ENCODE results near the gene GLP1R.
"Not testable (repeated sequence)": the region's sequence is repeated elsewhere in the genome, so short reads cannot be mapped to it uniquely, and the experiment has no call there.

Gene GLP1R

DNA sequence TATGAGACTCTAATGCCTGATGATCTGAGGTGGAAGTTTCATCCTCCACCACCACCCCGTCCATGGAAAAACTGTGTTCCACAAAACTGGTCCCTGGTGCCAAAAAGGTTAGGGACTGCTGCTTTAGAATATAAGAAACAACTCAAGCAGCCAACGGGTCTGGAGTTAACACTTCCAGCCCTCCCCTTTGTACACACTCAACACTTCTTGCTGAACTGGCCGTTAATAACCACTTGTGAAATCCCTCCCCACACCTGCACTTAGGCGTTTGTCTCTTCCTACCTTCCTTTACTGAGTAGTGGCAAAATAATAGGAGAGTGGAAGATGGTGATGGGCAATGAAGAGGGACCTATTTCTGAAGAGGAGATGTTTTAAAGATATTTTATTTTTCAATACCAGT lies 55.9 kb downstream of the GLP1R start:
- Mint-ChIP-seq H3K4me1 (ENCODE audit: low read depth) (peaks cover 62% of the 10 kb centered on the region), H3K4me3 (no peak overlapping the region), H3K27me3 (no peaks in the 10 kb centered on the region), H3K36me3 (ENCODE audit: low read depth) (peaks cover 60% of the 10 kb centered on the region), H3K9me3 (peaks cover 3% of the 10 kb centered on the region), H3K27ac (peak overlapping the region; percentile 18)

- Mint-ChIP-seq H3K4me3 (no peak overlapping the region), H3K27me3 (no peaks in the 10 kb centered on the region), H3K4me1 (ENCODE audit: low read depth) (peaks cover 67% of the 10 kb centered on the region), H3K36me3 (ENCODE audit: low read depth) (peaks cover 71% of the 10 kb centered on the region), H3K27ac (peak overlapping the region; percentile 32), H3K9me3 (peaks cover 3% of the 10 kb centered on the region)
Observed at GRCh38 chr6:39107034-39107433, 58.5 kb downstream of the GLP1R start.

DNA sequence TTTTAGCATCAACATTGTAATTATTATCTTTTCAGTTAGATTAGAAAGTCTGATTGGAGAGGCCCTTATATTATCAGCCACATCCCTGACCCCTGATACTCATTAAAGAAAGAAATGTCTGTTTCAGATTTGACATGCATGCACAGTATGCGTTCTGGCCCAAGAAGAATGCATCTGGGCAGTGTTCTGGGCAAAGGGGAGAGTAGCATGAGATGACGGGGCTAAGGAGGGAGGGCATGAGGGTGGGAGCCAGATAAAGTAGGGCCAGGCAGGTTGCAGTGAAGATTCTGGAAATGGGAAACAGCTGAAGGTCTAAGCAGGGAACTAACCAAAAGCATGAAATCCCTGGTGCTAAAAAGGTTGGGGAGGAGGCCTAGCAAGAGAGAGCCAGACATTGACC lies 59.1 kb downstream of the GLP1R start:
- peaks cover 67% of the 10 kb centered on the region for H3K36me3 Mint-ChIP-seq (ENCODE audit: low read depth)
- no peak overlapping the region for H3K4me3 Mint-ChIP-seq
- H3K27me3 Mint-ChIP-seq, result no peaks in the 10 kb centered on the region
- H3K9me3 Mint-ChIP-seq, result peaks cover 3% of the 10 kb centered on the region
- peaks cover 68% of the 10 kb centered on the region for H3K4me1 Mint-ChIP-seq (ENCODE audit: low read depth)
- H3K27ac Mint-ChIP-seq, result peak overlapping the region; percentile 6

- H3K36me3 Mint-ChIP-seq (ENCODE audit: low read depth), result peaks cover 61% of the 10 kb centered on the region
- no peaks in the 10 kb centered on the region for H3K27me3 Mint-ChIP-seq
- H3K4me1 Mint-ChIP-seq (ENCODE audit: low read depth), result peaks cover 68% of the 10 kb centered on the region
- H3K9me3 Mint-ChIP-seq, result peaks cover 3% of the 10 kb centered on the region
- H3K4me3 Mint-ChIP-seq, result no peak overlapping the region
- H3K27ac Mint-ChIP-seq, result peak overlapping the region; percentile 61
Observed at GRCh38 chr6:39108041-39108839, 59.7 kb downstream of the GLP1R start.

DNA sequence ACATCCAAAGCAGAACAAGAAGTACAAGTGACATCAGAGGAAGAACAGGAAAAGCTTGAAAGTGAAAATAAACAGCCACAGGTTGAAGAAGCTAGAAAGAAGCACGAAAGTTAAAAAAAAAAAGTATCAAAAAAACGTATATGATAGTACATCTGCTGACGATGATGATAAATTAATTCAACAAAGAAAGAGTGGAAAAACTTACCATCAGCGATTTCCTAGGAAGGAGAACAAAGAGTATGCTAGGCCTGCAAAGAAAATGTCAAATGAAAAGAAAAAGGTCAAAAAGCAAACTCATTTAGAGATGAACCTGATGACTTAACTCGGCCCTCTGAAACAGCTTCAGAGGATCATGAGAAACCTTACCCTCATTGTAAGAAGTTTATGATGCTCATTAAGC lies 62.7 kb downstream of the GLP1R start:
- peaks cover 39% of the 10 kb centered on the region for H3K36me3 Mint-ChIP-seq (ENCODE audit: low read depth)
- peak overlapping the region; percentile 99 for H3K27ac Mint-ChIP-seq
- peaks cover 3% of the 10 kb centered on the region for H3K9me3 Mint-ChIP-seq
- no peaks in the 10 kb centered on the region for H3K27me3 Mint-ChIP-seq
- peaks cover 90% of the 10 kb centered on the region for H3K4me1 Mint-ChIP-seq (ENCODE audit: low read depth)
- H3K4me3 Mint-ChIP-seq, result peak overlapping the region; percentile 94

DNA sequence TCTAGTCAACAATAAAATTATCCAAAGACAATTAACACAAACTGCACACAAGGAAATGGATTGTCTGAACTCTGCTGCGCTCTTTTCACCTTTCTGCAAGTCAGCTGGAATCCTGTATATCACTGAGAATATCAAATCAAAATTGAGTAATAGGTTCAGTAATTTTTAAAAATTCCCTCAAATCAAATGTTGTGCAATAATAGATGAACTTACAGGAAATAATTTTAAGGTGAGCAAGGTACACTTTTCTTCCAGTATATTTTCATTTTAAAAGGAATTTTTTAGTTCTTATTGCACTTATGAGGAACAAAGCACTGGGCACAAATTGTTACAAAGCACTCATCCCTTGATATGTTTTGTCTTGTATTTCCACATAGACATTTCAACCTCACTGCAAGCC lies 65.2 kb downstream of the GLP1R start:
- H3K27me3 Mint-ChIP-seq, result no peaks in the 10 kb centered on the region
- peaks cover 19% of the 10 kb centered on the region for H3K36me3 Mint-ChIP-seq (ENCODE audit: low read depth)
- H3K9me3 Mint-ChIP-seq, result no peaks in the 10 kb centered on the region
- H3K4me3 Mint-ChIP-seq, result peak overlapping the region; percentile 94
- H3K4me1 Mint-ChIP-seq (ENCODE audit: low read depth), result peaks cover 72% of the 10 kb centered on the region
- H3K27ac Mint-ChIP-seq, result peak overlapping the region; percentile 98

GRCh38 chr6:39114388-39114703 lies 65.8 kb downstream of the GLP1R start:
- Mint-ChIP-seq H3K4me3 (peak overlapping the region; percentile 94), H3K36me3 (ENCODE audit: low read depth) (peaks cover 13% of the 10 kb centered on the region), H3K27me3 (no peaks in the 10 kb centered on the region), H3K4me1 (ENCODE audit: low read depth) (peaks cover 67% of the 10 kb centered on the region), H3K27ac (peak overlapping the region; percentile 98), H3K9me3 (no peaks in the 10 kb centered on the region)

- no peaks in the 10 kb centered on the region for H3K27me3 Mint-ChIP-seq
- no peaks in the 10 kb centered on the region for H3K9me3 Mint-ChIP-seq
- H3K4me3 Mint-ChIP-seq, result peak within 1 kb of the TSS; percentile 94
- H3K4me1 Mint-ChIP-seq (ENCODE audit: low read depth), result peaks cover 61% of the 10 kb centered on the region
- peaks cover 7% of the 10 kb centered on the region for H3K36me3 Mint-ChIP-seq (ENCODE audit: low read depth)
- H3K27ac Mint-ChIP-seq, result peak within 1 kb of the TSS; percentile 98
Observed at GRCh38 chr6:39114704-39115599, 66.4 kb downstream of the GLP1R start, which contains the start of gene SAYSD1. SAYSD1 (minus strand) TSS chr6:39115186; CDS start chr6:39115089, 97 bp downstream.

DNA sequence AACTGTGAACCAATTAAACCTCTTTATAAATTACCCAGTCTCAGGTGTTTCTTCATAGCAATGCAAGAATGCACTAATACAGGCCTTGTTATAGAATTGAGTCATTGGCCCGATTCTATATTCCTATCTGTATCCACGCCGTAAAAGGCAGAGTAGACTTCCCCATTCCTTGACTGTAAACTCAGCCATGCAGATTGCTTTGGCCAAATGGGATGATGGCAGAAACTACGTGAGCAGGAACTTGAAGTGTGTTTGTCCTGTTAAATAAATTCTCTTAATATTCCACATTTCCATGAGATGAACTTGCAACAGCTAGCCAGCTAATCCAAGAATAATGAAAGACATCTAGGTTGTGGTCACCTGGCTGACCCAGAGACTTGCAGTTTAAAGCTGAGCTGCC lies 70.3 kb downstream of the GLP1R start:
- H3K27me3 Mint-ChIP-seq, result no peaks in the 10 kb centered on the region

DNA sequence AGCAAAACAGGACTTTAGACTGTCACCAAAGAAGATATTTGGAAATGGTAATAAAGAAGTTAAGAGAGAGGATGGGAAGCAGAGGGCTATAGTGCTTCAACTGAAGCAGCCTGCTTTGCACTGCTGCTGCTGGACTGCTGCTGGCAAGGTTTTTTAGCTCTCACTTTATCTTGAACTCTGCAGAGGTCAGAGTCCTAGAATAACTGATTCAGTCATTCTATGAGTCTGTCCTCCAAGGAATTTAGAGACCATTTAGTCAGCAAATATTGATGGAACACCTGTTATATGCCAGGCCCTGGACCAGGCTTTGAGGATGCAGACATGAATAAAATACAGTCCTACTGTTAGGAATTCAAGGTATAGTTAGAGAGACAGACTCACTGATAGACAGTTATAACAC lies 75.5 kb downstream of the GLP1R start:
- H3K36me3 Mint-ChIP-seq (ENCODE audit: low read depth), result no peaks in the 10 kb centered on the region
- H3K27ac Mint-ChIP-seq, result no peak overlapping the region
- H3K4me1 Mint-ChIP-seq (ENCODE audit: low read depth), result no peaks in the 10 kb centered on the region
- no peak overlapping the region for H3K4me3 Mint-ChIP-seq
- H3K27me3 Mint-ChIP-seq, result peaks cover 6% of the 10 kb centered on the region
- H3K9me3 Mint-ChIP-seq, result no peaks in the 10 kb centered on the region

More for the DNA sequence above, 70.3 kb downstream of the GLP1R start:
- H3K36me3 Mint-ChIP-seq (ENCODE audit: low read depth), result no peaks in the 10 kb centered on the region
- H3K4me3 Mint-ChIP-seq, result no peak overlapping the region
- no peaks in the 10 kb centered on the region for H3K9me3 Mint-ChIP-seq
- peaks cover 21% of the 10 kb centered on the region for H3K4me1 Mint-ChIP-seq (ENCODE audit: low read depth)
- H3K27ac Mint-ChIP-seq, result no peak overlapping the region

GRCh38 chr6:39128106-39128505 lies 79.5 kb downstream of the GLP1R start:
- Mint-ChIP-seq H3K27ac (no peak overlapping the region), H3K9me3 (no peaks in the 10 kb centered on the region), H3K4me3 (no peak overlapping the region), H3K27me3 (peaks cover 14% of the 10 kb centered on the region), H3K4me1 (ENCODE audit: low read depth) (no peaks in the 10 kb centered on the region), H3K36me3 (ENCODE audit: low read depth) (no peaks in the 10 kb centered on the region)

- peaks cover 14% of the 10 kb centered on the region for H3K27me3 Mint-ChIP-seq
- no peak overlapping the region for H3K27ac Mint-ChIP-seq
- no peaks in the 10 kb centered on the region for H3K36me3 Mint-ChIP-seq (ENCODE audit: low read depth)
- no peaks in the 10 kb centered on the region for H3K4me1 Mint-ChIP-seq (ENCODE audit: low read depth)
- H3K9me3 Mint-ChIP-seq, result no peaks in the 10 kb centered on the region
- no peak overlapping the region for H3K4me3 Mint-ChIP-seq
Observed at GRCh38 chr6:39128832-39129231, 80.3 kb downstream of the GLP1R start.

- no peaks in the 10 kb centered on the region for H3K4me1 Mint-ChIP-seq (ENCODE audit: low read depth)
- no peak overlapping the region for H3K27ac Mint-ChIP-seq
- H3K27me3 Mint-ChIP-seq, result peaks cover 12% of the 10 kb centered on the region
- no peaks in the 10 kb centered on the region for H3K36me3 Mint-ChIP-seq (ENCODE audit: low read depth)
- no peaks in the 10 kb centered on the region for H3K9me3 Mint-ChIP-seq
- no peak overlapping the region for H3K4me3 Mint-ChIP-seq
Observed at GRCh38 chr6:39130691-39131090, 82.1 kb downstream of the GLP1R start.

DNA sequence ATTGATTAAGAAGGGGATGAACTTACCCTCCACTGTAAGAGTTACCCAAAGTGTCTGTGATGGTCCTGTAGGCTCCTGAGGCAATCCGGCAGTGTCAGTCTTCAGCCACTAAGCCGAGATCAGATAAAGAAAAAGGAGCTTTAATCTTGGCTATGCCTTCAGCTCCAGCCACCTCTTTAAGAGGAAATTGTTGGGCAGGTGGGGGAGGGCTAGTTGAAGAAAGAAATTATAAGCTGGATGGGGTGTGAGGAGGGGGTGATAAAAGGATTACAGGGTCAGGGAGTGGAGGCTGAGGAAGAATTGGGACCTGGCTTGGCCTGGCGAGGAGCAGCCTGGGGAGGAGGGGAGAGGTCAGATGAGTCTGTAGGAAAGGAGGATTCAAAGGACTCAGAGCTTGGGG lies 86.2 kb downstream of the GLP1R start:
- not testable (repeated sequence) for H3K27me3 Mint-ChIP-seq; H3K4me1 Mint-ChIP-seq (ENCODE audit: low read depth); H3K27ac Mint-ChIP-seq; H3K4me3 Mint-ChIP-seq; H3K36me3 Mint-ChIP-seq (ENCODE audit: low read depth)
- H3K9me3 Mint-ChIP-seq, result peaks cover 12% of the 10 kb centered on the region

DNA sequence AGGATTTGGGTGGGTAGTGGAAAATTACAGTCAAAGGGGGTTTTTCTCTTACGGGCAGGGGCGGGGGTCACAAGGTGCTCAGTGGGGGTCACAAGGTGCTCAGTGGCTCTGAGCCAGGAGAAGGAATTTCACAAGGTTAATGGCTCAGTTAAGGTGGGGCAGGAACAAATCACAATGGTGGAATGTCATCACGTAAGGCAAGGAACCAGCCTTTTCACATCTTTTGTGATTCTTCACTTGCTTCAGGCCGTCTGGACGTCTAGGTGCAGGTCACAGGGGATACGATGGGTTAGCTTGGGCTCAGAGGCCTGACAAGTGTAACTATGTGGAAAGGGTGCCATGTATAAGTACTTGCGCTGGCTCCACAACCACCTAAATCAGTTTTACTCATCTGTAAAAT lies 87.6 kb downstream of the GLP1R start:
- not testable (repeated sequence) for H3K27me3 Mint-ChIP-seq; H3K27ac Mint-ChIP-seq; H3K4me3 Mint-ChIP-seq; H3K36me3 Mint-ChIP-seq (ENCODE audit: low read depth); H3K4me1 Mint-ChIP-seq (ENCODE audit: low read depth)
- peaks cover 12% of the 10 kb centered on the region for H3K9me3 Mint-ChIP-seq
